Putamen (tissue), 1 donor: ENCODE results near the gene NCCRP1.

Experiments used
- DNase-seq: peaks from one replicate; pipeline ENCODE4 v3.0.0-alpha.2; 2016; ENCODE audit warnings: low spot score

Gene NCCRP1

GRCh38 chr19:39196860-39197562, at the start of gene NCCRP1:
NCCRP1 (plus strand) TSS chr19:39196964; CDS start chr19:39196983, 19 bp downstream.
- no peak for DNase-seq

- DNase-seq: no peak
Measured at GRCh38 chr19:39147480-39147879, 49.3 kb upstream of the NCCRP1 start.

- DNase-seq: no peak
Measured at GRCh38 chr19:39148939-39149529, 47.7 kb upstream of the NCCRP1 start.

- DNase-seq: no peak
Measured at GRCh38 chr19:39150235-39150634, 46.5 kb upstream of the NCCRP1 start.

- no peak for DNase-seq
Measured at GRCh38 chr19:39150807-39151600, 45.8 kb upstream of the NCCRP1 start.

- no peak for DNase-seq
Measured at GRCh38 chr19:39152066-39152465, 44.7 kb upstream of the NCCRP1 start.

GRCh38 chr19:39154100-39154628, 42.6 kb upstream of the NCCRP1 start:
- no peak for DNase-seq

GRCh38 chr19:39154629-39155100, 42.1 kb upstream of the NCCRP1 start:
- DNase-seq: no peak

GRCh38 chr19:39155114-39155700, 41.6 kb upstream of the NCCRP1 start:
- no peak for DNase-seq

GRCh38 chr19:39155741-39156140, 41.0 kb upstream of the NCCRP1 start:
- no peak for DNase-seq

- DNase-seq: no peak
Measured at GRCh38 chr19:39156326-39157230, 40.2 kb upstream of the NCCRP1 start.

- no peak for DNase-seq
Measured at GRCh38 chr19:39157275-39157996, 39.3 kb upstream of the NCCRP1 start.

- no peak for DNase-seq
Measured at GRCh38 chr19:39157997-39158389, 38.8 kb upstream of the NCCRP1 start.

GRCh38 chr19:39158646-39159260, 38.0 kb upstream of the NCCRP1 start:
- no peak for DNase-seq

- no peak for DNase-seq
Measured at GRCh38 chr19:39160523-39160861, 36.3 kb upstream of the NCCRP1 start.

- DNase-seq: no peak
Measured at GRCh38 chr19:39160889-39161672, 35.7 kb upstream of the NCCRP1 start.

- DNase-seq: no peak
Measured at GRCh38 chr19:39162441-39163043, 34.2 kb upstream of the NCCRP1 start.

GRCh38 chr19:39163621-39164020, 33.1 kb upstream of the NCCRP1 start:
- DNase-seq: no peak

GRCh38 chr19:39164289-39164688, 32.5 kb upstream of the NCCRP1 start:
- no peak for DNase-seq
